ENCODE measurements around the gene RAB11B.
A peak's percentile ranks its signal among the peaks of the same experiment; 100 is the strongest.
"Not testable (repeated sequence)": the region's sequence is repeated elsewhere in the genome, so short reads cannot be mapped to it uniquely, and the experiment has no call there.

Gene RAB11B

DNA sequence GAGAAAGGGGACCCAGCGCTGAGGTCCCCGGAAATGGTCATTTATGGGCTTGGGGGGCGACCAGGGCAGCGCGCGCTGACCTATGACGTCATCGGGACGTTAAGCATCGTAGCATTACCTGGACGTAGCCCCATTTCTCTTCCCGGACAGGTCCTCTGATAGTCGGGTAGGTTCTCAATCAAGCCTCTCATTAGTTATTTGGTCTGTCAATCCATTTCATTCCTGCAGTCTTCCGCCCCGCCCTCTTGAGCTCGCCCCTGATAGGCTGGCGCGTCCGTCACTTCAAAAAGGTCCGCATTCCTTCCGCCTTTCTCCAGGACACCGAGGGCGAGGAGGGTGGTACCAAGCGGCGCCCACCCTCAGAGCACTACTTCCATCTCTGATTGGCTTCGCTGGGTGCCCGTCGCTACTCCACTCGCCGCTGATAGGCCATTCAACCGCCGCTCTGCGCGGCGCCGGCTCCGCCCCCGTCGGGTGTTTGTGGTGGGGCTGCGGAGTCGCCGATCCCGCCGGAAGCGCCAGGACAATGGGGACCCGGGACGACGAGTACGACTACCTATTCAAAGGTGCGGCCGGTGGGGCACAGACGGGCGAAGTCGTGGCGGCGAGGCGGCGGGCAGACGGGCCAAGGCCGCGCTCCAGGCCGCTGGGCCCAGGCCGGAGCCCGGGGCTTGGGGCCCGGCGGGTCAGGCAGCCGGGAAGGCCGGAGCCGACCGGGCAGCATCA lies at the start of gene RAB11B:
Gene RAB11B, plus strand, starts transcription at position 470 of the 726 bp plus-strand sequence. Its CDS starts 57 bp downstream, at position 527.
- DNase-seq, result peak; percentile 99

DNA sequence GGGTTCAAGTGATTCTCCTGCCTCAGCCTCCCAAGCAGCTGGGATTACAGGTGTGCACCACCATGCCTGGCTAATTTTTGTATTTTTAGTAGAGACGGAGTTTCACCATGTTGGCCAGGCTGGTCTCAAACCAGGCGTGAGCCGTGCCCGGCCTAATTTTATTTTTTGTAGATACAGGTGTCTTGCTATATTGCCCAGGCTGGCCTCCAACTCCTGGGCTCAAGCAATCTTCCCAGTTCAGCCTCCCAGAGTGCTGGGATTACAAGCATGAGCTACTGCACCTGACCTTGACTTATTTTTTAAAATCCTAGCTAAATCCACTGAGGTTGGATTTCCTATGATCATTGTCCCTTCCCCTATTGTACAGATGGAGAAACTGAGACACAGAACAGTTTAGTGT lies 48.7 kb upstream of the RAB11B start:
- not testable (repeated sequence) for DNase-seq

DNA sequence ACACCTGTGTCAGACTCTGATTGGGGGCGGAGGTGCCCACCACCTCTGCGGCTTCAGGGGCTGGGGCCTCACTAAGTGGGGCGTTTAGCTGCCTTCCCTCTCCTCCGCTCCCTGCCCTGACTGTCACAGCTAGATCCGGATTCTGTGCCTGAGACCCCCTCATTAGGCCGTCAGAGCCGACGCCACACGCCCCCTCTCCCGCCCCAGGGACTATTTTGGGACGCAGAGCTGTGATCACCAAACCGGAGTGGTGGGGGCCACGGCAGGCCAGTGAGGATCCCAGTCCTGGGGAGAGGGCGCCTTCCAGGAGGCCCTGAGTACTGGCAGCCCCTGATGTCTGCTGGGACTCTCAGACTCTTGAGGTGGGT lies 47.9 kb upstream of the RAB11B start:
- DNase-seq, result no peak

- DNase-seq, result peak; percentile 95
These were observed 47.3 kb upstream of the RAB11B start, which contains the start of gene KANK3 for GRCh38 chr19:8342684-8343482. TSS of gene KANK3 (minus strand) at chr19:8343262. CDS start at chr19:8337828, 5,434 bp downstream.

GRCh38 chr19:8343483-8343844 lies 46.7 kb upstream of the RAB11B start:
- DNase-seq, result no peak

DNA sequence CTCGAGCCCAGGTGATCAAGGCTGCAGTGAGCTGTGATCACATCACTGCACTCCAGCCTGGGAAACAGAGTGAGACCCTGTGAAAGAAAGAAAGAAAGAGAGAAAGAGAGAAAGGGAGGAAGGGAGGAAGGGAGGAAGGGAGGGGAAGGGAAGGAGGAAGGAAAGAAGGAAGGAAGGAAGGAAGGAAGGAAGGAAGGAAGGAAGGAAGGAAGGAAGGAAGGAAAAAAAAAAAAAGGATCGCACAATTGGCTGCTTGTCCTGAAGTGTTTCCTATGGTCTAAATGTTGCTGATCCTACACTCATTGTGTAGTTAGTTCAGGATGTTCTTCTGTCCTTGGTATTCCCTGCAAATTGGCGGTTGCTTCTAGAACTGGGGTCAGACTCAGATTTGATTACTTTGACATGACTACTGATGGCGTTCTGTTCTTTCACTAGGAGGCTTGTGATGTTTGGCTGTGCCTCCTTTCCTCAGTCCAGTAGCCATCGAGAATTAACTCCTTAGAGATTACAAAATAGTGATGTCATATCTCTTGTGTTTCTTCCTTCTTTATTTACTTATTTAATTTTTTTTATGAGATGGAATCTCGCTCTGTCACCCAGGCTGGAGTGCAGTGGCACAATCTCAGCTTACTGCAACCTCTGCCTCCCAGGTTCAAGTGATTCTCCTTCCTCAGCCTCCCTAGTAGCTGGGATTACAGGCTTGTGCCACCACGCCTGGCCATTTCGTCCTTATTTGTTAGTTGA lies 40.4 kb upstream of the RAB11B start:
- not testable (repeated sequence) for DNase-seq

GRCh38 chr19:8352134-8352827 lies 37.9 kb upstream of the RAB11B start:
- no peak for DNase-seq

- DNase-seq, result not testable (repeated sequence)
These were observed 37.3 kb upstream of the RAB11B start for GRCh38 chr19:8352845-8353244.

DNA sequence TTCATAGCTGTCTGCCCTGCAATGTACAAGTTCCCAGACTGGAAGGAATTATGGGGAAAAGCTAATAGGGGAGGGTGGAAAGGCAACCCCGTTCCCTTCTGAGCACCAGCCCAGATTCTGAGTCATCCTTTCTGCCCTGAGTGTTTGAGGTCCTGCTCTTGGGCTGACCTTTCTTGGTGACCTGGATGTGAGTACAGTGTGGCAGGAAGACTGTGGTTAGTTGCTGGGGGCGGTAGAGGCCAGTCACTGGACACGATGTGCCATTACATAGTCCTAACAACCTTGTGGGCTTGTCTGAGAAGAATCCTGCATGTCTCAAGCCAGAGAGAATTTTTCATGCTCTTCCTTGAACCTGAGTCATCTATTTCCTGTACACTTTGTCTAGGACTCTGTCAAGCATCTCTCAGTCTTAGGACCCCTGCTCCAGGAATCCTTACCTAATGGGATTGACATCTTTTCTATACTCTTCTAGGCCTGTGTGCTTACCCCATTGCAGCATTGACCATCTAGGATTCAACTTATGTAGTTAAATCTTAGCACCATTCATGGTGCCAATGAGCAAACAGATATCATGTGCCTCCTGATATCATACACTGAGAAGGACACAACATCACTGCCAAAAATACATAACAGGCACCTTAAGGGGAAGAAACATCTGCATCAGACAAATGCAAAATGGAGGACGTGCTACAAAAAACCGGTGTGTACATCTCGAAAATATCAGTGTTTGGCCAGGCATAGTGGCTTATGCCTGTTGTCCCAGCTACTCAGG lies 34.3 kb upstream of the RAB11B start:
- no peak for DNase-seq

DNA sequence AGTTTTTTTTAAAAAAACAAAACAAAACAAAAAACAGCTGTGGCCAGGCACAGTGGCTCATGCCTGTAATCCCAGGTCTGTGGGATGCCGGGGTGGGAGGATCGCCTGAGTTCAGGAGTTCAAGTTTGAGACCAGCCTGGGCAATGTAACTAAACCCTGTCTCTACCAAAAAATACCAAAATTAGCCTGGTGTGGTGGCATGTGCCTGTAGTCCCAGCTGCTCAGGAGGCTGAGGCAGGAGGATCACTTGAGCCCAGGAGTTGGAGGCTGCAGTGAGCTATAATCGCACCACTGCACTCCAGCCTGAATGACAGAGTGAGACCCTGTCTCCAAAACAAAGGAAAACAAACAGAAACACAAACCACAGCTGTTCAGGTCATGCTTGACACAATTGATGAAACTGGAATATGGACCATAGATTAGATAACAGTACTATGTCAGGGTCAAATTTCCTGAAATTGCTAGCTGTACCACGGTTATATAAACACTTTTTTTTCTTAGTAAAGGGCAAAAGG lies 33.1 kb upstream of the RAB11B start:
- no peak for DNase-seq

- no peak for DNase-seq
These were observed 31.2 kb upstream of the RAB11B start for GRCh38 chr19:8358948-8359347.

DNA sequence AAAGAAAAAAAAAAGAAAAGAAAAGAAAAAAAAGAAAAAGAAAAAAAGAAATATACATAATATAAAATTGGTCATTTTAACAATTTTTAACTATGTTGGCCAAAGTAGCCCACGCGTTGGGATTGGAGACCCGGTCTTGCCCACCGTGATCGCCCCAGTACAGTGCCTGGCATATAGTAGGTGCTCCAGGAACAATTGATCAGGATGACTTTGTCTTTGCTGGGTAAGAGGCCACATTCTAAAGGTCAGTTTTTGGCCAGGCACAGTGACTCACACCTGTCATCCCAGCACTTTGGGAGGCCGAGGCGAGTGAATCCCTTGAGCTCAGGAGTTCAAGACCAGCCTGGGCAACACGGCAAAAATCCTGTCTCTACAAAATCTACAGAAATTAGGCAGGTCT lies 30.0 kb upstream of the RAB11B start:
- DNase-seq, result no peak

DNA sequence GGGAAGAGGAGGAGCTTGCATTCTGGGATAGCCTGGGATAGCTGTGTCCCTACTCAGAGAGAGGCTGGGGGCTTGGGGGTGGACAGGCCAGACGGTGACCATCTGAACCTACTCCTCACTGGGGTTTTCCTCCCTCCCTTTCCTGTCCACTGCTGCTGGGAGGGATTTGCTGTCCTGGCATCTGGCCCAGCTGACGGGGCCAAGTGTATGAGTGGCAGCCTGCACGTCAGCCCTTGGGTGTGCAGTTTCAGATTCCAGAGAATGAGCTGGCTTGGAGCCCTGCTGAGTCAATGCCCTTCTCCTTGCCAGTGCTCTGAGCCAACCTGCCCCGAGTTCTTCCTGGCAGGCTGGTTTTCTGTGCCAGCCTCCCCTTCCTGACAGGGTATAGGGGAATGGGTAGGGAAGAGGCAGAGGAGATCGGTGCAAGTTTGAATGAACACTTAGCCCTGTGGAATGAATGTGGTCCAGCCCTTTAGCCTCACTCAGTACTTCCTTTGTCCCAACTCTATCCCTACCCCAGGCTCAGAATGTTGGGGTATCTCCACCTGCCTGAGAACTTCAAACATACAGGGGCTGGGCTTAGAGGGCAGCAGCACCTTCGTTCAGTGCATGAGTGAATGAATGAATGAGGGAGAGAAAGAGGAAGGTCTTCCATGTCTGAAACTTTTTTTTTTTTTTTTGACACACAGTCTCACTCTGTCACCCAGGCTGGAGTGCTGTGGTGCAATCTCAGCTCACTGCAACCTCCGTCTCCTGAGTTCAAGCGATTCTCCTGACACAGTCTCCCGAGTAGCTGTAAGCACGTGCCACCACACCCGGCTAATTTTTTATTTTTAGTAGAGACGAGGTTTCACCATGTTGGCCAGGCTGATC lies 28.0 kb upstream of the RAB11B start:
- DNase-seq, result no peak

DNA sequence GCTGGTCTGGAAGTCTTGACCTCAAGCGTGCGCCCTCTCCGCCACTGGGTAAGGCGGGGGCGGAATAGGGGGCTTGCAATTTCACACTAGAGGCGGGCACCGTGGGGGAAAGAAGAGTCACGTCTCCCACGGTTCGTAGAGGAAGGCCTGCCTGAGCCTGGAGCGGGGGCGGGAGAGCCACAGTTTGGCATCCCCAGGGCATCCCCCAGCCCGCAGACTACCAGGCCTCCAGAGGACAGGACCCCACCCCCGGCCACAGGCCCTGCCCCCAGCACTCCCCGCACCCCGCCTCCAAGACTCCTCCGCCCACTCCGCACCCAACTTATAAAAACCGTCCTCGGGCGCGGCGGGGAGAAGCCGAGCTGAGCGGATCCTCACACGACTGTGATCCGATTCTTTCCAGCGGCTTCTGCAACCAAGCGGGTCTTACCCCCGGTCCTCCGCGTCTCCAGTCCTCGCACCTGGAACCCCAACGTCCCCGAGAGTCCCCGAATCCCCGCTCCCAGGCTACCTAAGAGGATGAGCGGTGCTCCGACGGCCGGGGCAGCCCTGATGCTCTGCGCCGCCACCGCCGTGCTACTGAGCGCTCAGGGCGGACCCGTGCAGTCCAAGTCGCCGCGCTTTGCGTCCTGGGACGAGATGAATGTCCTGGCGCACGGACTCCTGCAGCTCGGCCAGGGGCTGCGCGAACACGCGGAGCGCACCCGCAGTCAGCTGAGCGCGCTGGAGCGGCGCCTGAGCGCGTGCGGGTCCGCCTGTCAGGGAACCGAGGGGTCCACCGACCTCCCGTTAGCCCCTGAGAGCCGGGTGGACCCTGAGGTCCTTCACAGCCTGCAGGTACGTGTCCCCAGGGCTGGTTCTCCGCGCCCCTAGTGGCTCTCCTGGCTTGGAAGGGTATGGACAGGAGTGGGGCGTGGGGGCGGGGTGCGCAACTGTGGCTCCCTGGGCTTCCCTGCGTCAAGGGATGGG lies 26.1 kb upstream of the RAB11B start, which contains the start of gene ANGPTL4:
Gene ANGPTL4, plus strand, starts transcription at position 353 of the 969 bp plus-strand sequence. Its CDS starts 167 bp downstream, at position 520.
- DNase-seq, result peak; percentile 64

DNA sequence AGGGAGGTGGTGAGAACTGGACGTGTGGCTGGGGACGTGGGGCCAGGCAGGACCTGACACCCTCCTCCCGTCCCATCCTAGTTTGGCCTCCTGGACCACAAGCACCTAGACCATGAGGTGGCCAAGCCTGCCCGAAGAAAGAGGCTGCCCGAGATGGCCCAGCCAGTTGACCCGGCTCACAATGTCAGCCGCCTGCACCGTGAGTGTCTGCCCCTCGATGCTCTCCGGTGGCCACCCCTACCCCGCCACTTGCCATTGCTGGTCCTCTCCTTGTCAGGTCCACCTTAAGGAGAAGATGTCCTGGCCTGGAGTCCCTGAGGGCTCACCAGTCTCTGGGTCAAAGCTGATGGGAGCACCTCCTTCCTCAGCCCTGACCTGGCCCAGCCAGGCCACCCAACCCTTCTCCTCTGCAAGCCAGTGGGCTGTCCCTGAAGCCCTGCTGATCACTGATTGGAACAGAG lies 24.0 kb upstream of the RAB11B start:
- DNase-seq, result no peak

GRCh38 chr19:8366961-8367326 lies 23.2 kb upstream of the RAB11B start:
- no peak for DNase-seq

DNA sequence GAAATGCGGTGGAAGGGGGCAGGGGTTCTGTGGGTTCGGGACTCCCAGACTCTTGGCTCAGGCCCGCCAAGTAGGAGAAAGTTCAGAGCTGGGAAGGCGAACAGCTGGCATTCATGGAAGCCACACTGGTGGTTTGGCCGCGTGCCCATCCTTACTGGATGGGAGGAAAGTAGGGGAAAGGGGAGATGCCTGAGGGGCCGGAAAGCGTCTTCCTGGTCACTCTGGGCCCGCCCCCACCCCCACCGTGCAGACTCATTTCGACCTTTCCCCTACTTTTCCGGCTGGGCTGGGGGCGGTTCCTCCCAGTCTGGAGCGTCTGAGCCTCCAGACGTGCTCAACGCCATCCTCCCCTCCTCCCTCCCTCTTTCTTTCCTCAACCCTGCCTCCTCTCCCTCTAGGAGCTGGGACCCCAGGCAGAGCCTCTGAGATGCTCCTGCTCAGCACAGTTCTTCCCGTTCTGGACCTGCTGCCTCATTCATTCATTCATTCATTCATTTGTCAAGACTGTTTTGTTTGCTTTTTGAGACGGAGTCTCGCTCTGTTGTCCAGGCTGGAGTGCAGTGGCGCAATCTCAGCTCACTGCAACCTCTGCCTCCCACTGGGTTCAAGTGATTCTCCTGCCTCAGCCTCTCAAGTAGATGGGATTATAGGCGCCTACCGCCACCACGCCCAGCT lies 22.7 kb upstream of the RAB11B start:
- DNase-seq, result no peak

DNA sequence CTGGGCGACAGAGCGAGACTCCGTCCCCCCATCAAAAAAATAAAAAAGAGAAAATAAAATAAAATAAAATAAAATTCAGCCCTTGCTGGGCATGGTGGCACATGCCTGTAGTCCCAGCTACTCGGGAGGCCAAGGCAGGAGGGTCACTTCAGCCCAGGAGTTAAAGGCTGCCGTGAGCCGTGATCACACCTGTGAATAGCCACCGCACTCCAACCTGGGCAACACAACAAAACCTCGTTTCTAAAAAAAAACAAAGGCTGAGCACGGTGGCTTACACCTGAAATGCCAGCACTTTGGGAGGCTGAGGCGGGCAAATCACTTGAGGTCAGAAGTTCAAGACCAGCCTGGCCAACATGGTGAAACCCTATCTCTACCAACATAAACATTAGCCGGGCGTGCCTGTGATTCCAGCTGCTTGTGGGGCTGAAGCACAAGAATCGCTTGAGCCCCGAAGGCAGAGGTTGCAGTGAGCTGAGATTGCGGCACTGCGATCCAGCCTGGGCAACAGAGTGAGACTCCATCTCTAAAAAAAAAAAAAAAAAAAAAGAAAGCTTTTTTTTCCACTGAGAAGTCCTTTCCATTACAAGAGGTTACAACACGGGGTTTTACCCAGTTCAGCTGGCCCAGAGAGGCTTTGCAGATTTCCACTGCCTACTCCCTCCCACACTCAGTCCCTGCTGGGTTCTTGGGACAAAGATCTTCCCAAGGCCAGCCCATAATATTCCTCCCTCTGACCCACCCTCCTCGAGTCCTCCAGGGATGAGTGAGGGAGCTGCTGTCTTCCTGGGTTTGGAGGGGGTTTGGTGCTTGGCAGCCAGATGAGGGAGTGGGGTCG lies 19.8 kb upstream of the RAB11B start:
- no peak for DNase-seq
